Measurements from ENCODE around the gene DEAF1.

Gene DEAF1

GRCh38 chr11:608791-609251 lies 86.2 kb downstream of the DEAF1 start:
- no peak for DNase-seq

GRCh38 chr11:607971-608659 lies 86.9 kb downstream of the DEAF1 start:
- no peak for DNase-seq

- no peak for DNase-seq
Measured at GRCh38 chr11:607020-607780, 87.8 kb downstream of the DEAF1 start.

GRCh38 chr11:606245-606644 lies 88.8 kb downstream of the DEAF1 start:
- no peak for DNase-seq

GRCh38 chr11:605286-606129 lies 89.5 kb downstream of the DEAF1 start:
- DNase-seq, result no peak

GRCh38 chr11:603154-603553 lies 91.9 kb downstream of the DEAF1 start:
- no peak for DNase-seq

GRCh38 chr11:601573-602245 lies 93.3 kb downstream of the DEAF1 start:
- no peak for DNase-seq

GRCh38 chr11:598005-598680 lies 96.9 kb downstream of the DEAF1 start:
- no peak for DNase-seq

GRCh38 chr11:597166-597725 lies 97.8 kb downstream of the DEAF1 start:
- DNase-seq, result no peak

GRCh38 chr11:596374-596773 lies 98.6 kb downstream of the DEAF1 start:
- no peak for DNase-seq

GRCh38 chr11:595400-595799 lies 99.6 kb downstream of the DEAF1 start:
- DNase-seq, result no peak
